WTC11 (cell line): ENCODE data around the gene RPRD1A. TPM values are rescaled to one million over a fixed set of nuclear protein-coding genes. Genes with fewer than 3 reads are reported as not detected.

Experiments used
- ATAC-seq: fragments of 200-7000 bp; cut with Tn5 transposase; 2 replicates; pipeline ENCODE4 v1.10.0; 2021; ENCODE audit warnings: mild to moderate bottlenecking, moderate library complexity
- CTCF ChIA-PET: fragments of 300-600 bp; sonication (Branson Sonifier 250); formaldehyde crosslinking; loops from one replicate; lab custom pipeline; 2021; ENCODE audit warnings: antibody characterized with exemption; lab: Charles Lee
- POLR2A ChIA-PET: fragments of 350-600 bp; sonication (Branson Sonifier 250); formaldehyde crosslinking; loops from one replicate; lab custom pipeline; 2021; ENCODE audit warnings: antibody characterized with exemption; lab: Charles Lee
- DNase-seq: peaks from one replicate; pipeline ENCODE4 v3.0.0; 2021; ENCODE audit warnings: low spot score
- H3K27ac Mint-ChIP-seq: 2 replicates; pipeline ENCODE4 v1.8.0; 2021; ENCODE audit warnings: mixed read lengths
- H3K27me3 Mint-ChIP-seq: 2 replicates; pipeline ENCODE4 v1.8.0; 2021; ENCODE audit warnings: low read depth, mild to moderate bottlenecking, moderate library complexity, mixed read lengths
- H3K36me3 Mint-ChIP-seq: 2 replicates; pipeline ENCODE4 v1.8.0; 2021; ENCODE audit warnings: mixed read lengths
- H3K4me1 Mint-ChIP-seq: 2 replicates; pipeline ENCODE4 v1.8.0; 2022; ENCODE audit warnings: mixed read lengths
- H3K4me3 Mint-ChIP-seq: 2 replicates; pipeline ENCODE4 v1.8.0; 2021; ENCODE audit warnings: mild to moderate bottlenecking, moderate library complexity, mixed read lengths
- H3K9me3 Mint-ChIP-seq: 2 replicates; pipeline ENCODE4 v1.8.0; 2021; ENCODE audit warnings: mixed read lengths
- CREM ChIP-seq: sonication (generic); formaldehyde crosslinking; IDR thresholded peaks from 2 replicates; pipeline ENCODE4 v1.8.1; 2022; ENCODE audit warnings: mild to moderate bottlenecking, missing genetic modification reagents, moderate library complexity
- FOXJ3 ChIP-seq: sonication (generic); formaldehyde crosslinking; IDR thresholded peaks from 2 replicates; pipeline ENCODE4 v1.9.0; 2021; ENCODE audit warnings: missing genetic modification reagents, mild to moderate bottlenecking, borderline replicate concordance
- MYBL2 ChIP-seq: sonication (generic); formaldehyde crosslinking; IDR thresholded peaks from 2 replicates; pipeline ENCODE4 v1.8.1; 2023; ENCODE audit warnings: mild to moderate bottlenecking, moderate library complexity, missing genetic modification reagents
- NR1H2 ChIP-seq: sonication (generic); formaldehyde crosslinking; IDR thresholded peaks from 2 replicates; pipeline ENCODE4 v1.9.0; 2021; ENCODE audit warnings: mild to moderate bottlenecking, moderate library complexity, missing genetic modification reagents
- RELA ChIP-seq: sonication (generic); formaldehyde crosslinking; IDR thresholded peaks from 2 replicates; pipeline ENCODE4 v1.8.1; 2022; ENCODE audit warnings: missing genetic modification reagents, mild to moderate bottlenecking, borderline replicate concordance
- RORB ChIP-seq: fragments of 250-450 bp; sonication (Bioruptor Pico); IDR thresholded peaks from 2 replicates; pipeline ENCODE4 v1.9.0; 2021; ENCODE audit warnings: mild to moderate bottlenecking
- SOX15 ChIP-seq: fragments of 250-450 bp; sonication (Bioruptor Pico); IDR thresholded peaks from 2 replicates; pipeline ENCODE4 v1.9.0; 2021; ENCODE audit warnings: mild to moderate bottlenecking
- TEAD1 ChIP-seq: sonication (generic); formaldehyde crosslinking; IDR thresholded peaks from 2 replicates; pipeline ENCODE4 v1.8.0; 2022; ENCODE audit warnings: mild to moderate bottlenecking, missing genetic modification reagents
- TEAD4 ChIP-seq: sonication (generic); formaldehyde crosslinking; IDR thresholded peaks from 2 replicates; pipeline ENCODE4 v1.8.0; 2022; ENCODE audit warnings: mild to moderate bottlenecking, missing genetic modification reagents
- TP53 ChIP-seq: sonication (generic); formaldehyde crosslinking; IDR thresholded peaks from 2 replicates; pipeline ENCODE4 v1.8.1; 2023; ENCODE audit warnings: mild to moderate bottlenecking, missing genetic modification reagents
- ZBTB21 ChIP-seq: sonication (generic); formaldehyde crosslinking; IDR thresholded peaks from 2 replicates; pipeline ENCODE4 v1.8.1; 2023; ENCODE audit warnings: mild to moderate bottlenecking, missing genetic modification reagents, borderline replicate concordance
- ZNF232 ChIP-seq: sonication (generic); formaldehyde crosslinking; IDR thresholded peaks from 2 replicates; pipeline ENCODE4 v1.8.0; 2022; ENCODE audit warnings: mild to moderate bottlenecking, missing genetic modification reagents
- ZNF671 ChIP-seq: fragments of 250-450 bp; sonication (Bioruptor Pico); IDR thresholded peaks from 2 replicates; pipeline ENCODE4 v1.8.0; 2021; ENCODE audit warnings: mild to moderate bottlenecking
- total RNA-seq: library from RNA; stranded (reverse); gene quantifications from 3 replicates; pipeline ENCODE4 v1.2.3, GENCODE V29; 2021
- TF ChIP-seq, protein P1 (sequence below): sonication (generic); formaldehyde crosslinking; IDR thresholded peaks from 2 replicates; pipeline ENCODE4 v1.8.1; 2022; ENCODE audit warnings: missing genetic modification reagents, borderline replicate concordance
- TF ChIP-seq, protein P2 (sequence below): sonication (generic); formaldehyde crosslinking; IDR thresholded peaks from 2 replicates; pipeline ENCODE4 v1.8.1; 2022; ENCODE audit warnings: low read depth, missing genetic modification reagents, borderline replicate concordance
- TF ChIP-seq, protein P3 (sequence below): sonication (generic); formaldehyde crosslinking; IDR thresholded peaks from 2 replicates; pipeline ENCODE4 v1.8.1; 2023; ENCODE audit warnings: mild to moderate bottlenecking, missing genetic modification reagents, moderate library complexity
- TF ChIP-seq, protein P4 (sequence below): sonication (generic); formaldehyde crosslinking; IDR thresholded peaks from 2 replicates; pipeline ENCODE4 v1.8.0; 2022; ENCODE audit warnings: missing genetic modification reagents
- TF ChIP-seq, protein P5 (sequence below): sonication (generic); formaldehyde crosslinking; IDR thresholded peaks from 2 replicates; pipeline ENCODE4 v1.8.1; 2023; ENCODE audit warnings: mild to moderate bottlenecking, missing genetic modification reagents, moderate library complexity
- TF ChIP-seq, protein P6 (sequence below): sonication (generic); formaldehyde crosslinking; IDR thresholded peaks from 2 replicates; pipeline ENCODE4 v1.8.1; 2023; ENCODE audit warnings: mild to moderate bottlenecking, moderate library complexity, missing genetic modification reagents
- TF ChIP-seq, protein P7 (sequence below): fragments of 250-450 bp; sonication (Bioruptor Pico); IDR thresholded peaks from 2 replicates; pipeline ENCODE4 v1.8.0; 2021; ENCODE audit warnings: mild to moderate bottlenecking

RPRD1A gene
- total RNA-seq, 1 experiment from 2014 or later, result 115 TPM

DNA sequence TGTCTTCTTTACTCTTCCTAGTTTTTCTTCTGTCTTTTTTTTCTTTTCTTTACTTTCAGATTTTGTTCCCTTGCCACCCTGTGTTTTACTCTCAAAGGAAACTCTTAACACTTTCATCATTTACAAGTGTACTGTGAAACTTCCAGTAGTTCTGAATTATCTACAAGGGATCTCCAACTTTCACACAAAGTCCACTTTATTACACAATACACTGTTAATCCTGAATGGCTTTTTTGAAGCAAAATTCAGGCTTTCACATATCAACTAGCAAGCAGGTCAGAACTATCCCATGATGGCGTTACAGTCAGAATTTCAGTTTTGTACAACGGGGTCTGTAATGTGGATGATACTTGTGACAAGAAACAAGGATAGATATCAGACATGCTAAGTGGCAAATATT lies 60.4 kb downstream of the RPRD1A start:
- H3K4me3 Mint-ChIP-seq, result no peak overlapping the region
- no peaks in the 10 kb centered on the region for H3K27me3 Mint-ChIP-seq
- H3K36me3 Mint-ChIP-seq, result no peaks in the 10 kb centered on the region
- ChIA-PET POLR2A (no interaction called here), CTCF (no interaction called here)
- no peak for DNase-seq
- no peak for TF ChIP-seq TEAD1 (CRISPR knock-in tag)
- no peak for TF ChIP-seq ZNF671 (CRISPR knock-in tag)
- TF ChIP-seq TP53 (CRISPR knock-in tag), result no peak
- no peak for TF ChIP-seq ZBTB21 (CRISPR knock-in tag)
- TF ChIP-seq TEAD4 (CRISPR knock-in tag), result no peak
- no peak for TF ChIP-seq MYBL2 (CRISPR knock-in tag)
- TF ChIP-seq FOXJ3, result no peak
- TF ChIP-seq, protein P1, sequence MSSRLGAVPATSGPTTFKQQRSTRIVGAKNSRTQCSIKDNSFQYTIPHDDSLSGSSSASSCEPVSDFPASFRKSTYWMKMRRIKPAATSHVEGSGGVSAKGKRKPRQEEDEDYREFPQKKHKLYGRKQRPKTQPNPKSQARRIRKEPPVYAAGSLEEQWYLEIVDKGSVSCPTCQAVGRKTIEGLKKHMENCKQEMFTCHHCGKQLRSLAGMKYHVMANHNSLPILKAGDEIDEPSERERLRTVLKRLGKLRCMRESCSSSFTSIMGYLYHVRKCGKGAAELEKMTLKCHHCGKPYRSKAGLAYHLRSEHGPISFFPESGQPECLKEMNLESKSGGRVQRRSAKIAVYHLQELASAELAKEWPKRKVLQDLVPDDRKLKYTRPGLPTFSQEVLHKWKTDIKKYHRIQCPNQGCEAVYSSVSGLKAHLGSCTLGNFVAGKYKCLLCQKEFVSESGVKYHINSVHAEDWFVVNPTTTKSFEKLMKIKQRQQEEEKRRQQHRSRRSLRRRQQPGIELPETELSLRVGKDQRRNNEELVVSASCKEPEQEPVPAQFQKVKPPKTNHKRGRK, result no peak
- no peak for TF ChIP-seq ZNF232 (CRISPR knock-in tag)
- TF ChIP-seq CREM (CRISPR knock-in tag), result no peak
- TF ChIP-seq, protein P2, sequence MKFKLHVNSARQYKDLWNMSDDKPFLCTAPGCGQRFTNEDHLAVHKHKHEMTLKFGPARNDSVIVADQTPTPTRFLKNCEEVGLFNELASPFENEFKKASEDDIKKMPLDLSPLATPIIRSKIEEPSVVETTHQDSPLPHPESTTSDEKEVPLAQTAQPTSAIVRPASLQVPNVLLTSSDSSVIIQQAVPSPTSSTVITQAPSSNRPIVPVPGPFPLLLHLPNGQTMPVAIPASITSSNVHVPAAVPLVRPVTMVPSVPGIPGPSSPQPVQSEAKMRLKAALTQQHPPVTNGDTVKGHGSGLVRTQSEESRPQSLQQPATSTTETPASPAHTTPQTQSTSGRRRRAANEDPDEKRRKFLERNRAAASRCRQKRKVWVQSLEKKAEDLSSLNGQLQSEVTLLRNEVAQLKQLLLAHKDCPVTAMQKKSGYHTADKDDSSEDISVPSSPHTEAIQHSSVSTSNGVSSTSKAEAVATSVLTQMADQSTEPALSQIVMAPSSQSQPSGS, result no peak
- no peak for TF ChIP-seq NR1H2
- TF ChIP-seq, protein P3, sequence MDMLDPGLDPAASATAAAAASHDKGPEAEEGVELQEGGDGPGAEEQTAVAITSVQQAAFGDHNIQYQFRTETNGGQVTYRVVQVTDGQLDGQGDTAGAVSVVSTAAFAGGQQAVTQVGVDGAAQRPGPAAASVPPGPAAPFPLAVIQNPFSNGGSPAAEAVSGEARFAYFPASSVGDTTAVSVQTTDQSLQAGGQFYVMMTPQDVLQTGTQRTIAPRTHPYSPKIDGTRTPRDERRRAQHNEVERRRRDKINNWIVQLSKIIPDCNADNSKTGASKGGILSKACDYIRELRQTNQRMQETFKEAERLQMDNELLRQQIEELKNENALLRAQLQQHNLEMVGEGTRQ (CRISPR knock-in tag), result no peak
- TF ChIP-seq, protein P4, sequence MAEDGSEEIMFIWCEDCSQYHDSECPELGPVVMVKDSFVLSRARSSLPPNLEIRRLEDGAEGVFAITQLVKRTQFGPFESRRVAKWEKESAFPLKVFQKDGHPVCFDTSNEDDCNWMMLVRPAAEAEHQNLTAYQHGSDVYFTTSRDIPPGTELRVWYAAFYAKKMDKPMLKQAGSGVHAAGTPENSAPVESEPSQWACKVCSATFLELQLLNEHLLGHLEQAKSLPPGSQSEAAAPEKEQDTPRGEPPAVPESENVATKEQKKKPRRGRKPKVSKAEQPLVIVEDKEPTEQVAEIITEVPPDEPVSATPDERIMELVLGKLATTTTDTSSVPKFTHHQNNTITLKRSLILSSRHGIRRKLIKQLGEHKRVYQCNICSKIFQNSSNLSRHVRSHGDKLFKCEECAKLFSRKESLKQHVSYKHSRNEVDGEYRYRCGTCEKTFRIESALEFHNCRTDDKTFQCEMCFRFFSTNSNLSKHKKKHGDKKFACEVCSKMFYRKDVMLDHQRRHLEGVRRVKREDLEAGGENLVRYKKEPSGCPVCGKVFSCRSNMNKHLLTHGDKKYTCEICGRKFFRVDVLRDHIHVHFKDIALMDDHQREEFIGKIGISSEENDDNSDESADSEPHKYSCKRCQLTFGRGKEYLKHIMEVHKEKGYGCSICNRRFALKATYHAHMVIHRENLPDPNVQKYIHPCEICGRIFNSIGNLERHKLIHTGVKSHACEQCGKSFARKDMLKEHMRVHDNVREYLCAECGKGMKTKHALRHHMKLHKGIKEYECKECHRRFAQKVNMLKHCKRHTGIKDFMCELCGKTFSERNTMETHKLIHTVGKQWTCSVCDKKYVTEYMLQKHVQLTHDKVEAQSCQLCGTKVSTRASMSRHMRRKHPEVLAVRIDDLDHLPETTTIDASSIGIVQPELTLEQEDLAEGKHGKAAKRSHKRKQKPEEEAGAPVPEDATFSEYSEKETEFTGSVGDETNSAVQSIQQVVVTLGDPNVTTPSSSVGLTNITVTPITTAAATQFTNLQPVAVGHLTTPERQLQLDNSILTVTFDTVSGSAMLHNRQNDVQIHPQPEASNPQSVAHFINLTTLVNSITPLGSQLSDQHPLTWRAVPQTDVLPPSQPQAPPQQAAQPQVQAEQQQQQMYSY, result no peak
- TF ChIP-seq, protein P5, sequence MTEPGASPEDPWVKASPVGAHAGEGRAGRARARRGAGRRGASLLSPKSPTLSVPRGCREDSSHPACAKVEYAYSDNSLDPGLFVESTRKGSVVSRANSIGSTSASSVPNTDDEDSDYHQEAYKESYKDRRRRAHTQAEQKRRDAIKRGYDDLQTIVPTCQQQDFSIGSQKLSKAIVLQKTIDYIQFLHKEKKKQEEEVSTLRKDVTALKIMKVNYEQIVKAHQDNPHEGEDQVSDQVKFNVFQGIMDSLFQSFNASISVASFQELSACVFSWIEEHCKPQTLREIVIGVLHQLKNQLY (CRISPR knock-in tag), result no peak
- TF ChIP-seq SOX15 (CRISPR knock-in tag), result no peak
- H3K9me3 Mint-ChIP-seq, result peaks cover 3% of the 10 kb centered on the region; the same call in 1 of the 2 replicates
- no peak for ATAC-seq
- H3K4me1 Mint-ChIP-seq, result no peaks in the 10 kb centered on the region
- no peak overlapping the region for H3K27ac Mint-ChIP-seq

DNA sequence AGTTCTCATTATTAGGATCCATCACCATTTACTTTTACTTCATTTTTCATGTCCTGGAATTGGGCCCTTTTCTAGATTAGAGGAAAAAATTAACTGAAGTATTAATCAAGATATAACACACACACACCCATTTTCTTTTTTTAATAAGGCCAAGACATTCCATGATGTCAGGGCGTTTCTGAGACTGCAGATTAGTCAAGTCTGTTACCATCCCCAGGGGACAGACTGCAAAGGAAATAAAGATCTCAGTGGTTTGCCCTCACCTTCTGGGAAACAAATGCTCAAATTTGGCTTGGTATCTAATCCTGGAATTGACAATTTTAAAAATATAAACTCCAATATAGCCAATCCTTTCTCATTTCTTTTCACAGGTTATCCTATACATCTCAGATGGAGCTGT lies 67.4 kb downstream of the RPRD1A start:
- ChIA-PET CTCF (no interaction called here), POLR2A (no interaction called here)
- no peak for ATAC-seq
- Mint-ChIP-seq H3K36me3 (0 out of 2 replicates have a peak, but pooled peaks cover 4% of the 10 kb centered on the region), H3K27me3 (no peaks in the 10 kb centered on the region), H3K27ac (no peak overlapping the region), H3K9me3 (no peaks in the 10 kb centered on the region), H3K4me3 (no peak overlapping the region), H3K4me1 (no peaks in the 10 kb centered on the region)
- no peak for DNase-seq
- TF ChIP-seq, protein P5 (CRISPR knock-in tag), result no peak
- TF ChIP-seq SOX15 (CRISPR knock-in tag) (no peak), ZNF671 (CRISPR knock-in tag) (no peak), RORB (CRISPR knock-in tag) (no peak), RELA (CRISPR knock-in tag) (no peak)
- TF ChIP-seq, protein P6, sequence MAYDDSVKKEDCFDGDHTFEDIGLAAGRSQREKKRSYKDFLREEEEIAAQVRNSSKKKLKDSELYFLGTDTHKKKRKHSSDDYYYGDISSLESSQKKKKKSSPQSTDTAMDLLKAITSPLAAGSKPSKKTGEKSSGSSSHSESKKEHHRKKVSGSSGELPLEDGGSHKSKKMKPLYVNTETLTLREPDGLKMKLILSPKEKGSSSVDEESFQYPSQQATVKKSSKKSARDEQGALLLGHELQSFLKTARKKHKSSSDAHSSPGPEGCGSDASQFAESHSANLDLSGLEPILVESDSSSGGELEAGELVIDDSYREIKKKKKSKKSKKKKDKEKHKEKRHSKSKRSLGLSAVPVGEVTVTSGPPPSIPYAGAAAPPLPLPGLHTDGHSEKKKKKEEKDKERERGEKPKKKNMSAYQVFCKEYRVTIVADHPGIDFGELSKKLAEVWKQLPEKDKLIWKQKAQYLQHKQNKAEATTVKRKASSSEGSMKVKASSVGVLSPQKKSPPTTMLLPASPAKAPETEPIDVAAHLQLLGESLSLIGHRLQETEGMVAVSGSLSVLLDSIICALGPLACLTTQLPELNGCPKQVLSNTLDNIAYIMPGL (CRISPR knock-in tag), result no peak
- TF ChIP-seq, protein P7, sequence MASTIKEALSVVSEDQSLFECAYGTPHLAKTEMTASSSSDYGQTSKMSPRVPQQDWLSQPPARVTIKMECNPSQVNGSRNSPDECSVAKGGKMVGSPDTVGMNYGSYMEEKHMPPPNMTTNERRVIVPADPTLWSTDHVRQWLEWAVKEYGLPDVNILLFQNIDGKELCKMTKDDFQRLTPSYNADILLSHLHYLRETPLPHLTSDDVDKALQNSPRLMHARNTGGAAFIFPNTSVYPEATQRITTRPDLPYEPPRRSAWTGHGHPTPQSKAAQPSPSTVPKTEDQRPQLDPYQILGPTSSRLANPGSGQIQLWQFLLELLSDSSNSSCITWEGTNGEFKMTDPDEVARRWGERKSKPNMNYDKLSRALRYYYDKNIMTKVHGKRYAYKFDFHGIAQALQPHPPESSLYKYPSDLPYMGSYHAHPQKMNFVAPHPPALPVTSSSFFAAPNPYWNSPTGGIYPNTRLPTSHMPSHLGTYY (CRISPR knock-in tag), result no peak
- TF ChIP-seq, protein P2, result no peak
